Endothelial cell (in vitro differentiated cells): ENCODE data around the gene RCN2. TPM values are rescaled to one million over a fixed set of nuclear protein-coding genes. Genes with fewer than 3 reads are reported as not detected.

Source experiments
- DNase-seq: peaks from one replicate; pipeline ENCODE4 v3.0.0; 2021; ENCODE audit warnings: low spot score
- H3K27ac Mint-ChIP-seq: one replicate; pipeline ENCODE4 v1.8.0; 2021; ENCODE audit warnings: mixed read lengths, inconsistent platforms; ENCODE audit not compliant: unreplicated experiment
- H3K27me3 Mint-ChIP-seq: one replicate; pipeline ENCODE4 v1.8.0; 2021; ENCODE audit warnings: mild to moderate bottlenecking, moderate library complexity, mixed read lengths, inconsistent platforms; ENCODE audit not compliant: unreplicated experiment
- H3K36me3 Mint-ChIP-seq: one replicate; pipeline ENCODE4 v1.8.0; 2021; ENCODE audit warnings: mild to moderate bottlenecking, low read depth, mixed read lengths, inconsistent platforms; ENCODE audit not compliant: unreplicated experiment
- H3K4me1 Mint-ChIP-seq: one replicate; pipeline ENCODE4 v1.8.0; 2021; ENCODE audit warnings: mild to moderate bottlenecking, mixed read lengths, inconsistent platforms; ENCODE audit not compliant: unreplicated experiment
- H3K4me3 Mint-ChIP-seq: one replicate; pipeline ENCODE4 v1.8.0; 2021; ENCODE audit warnings: mild to moderate bottlenecking, mixed read lengths, inconsistent platforms; ENCODE audit not compliant: unreplicated experiment
- H3K9me3 Mint-ChIP-seq: one replicate; pipeline ENCODE4 v1.8.0; 2021; ENCODE audit warnings: mixed read lengths, inconsistent platforms; ENCODE audit not compliant: unreplicated experiment
- CTCF ChIP-seq: fragments of 200-600 bp; sonication (generic); IDR thresholded peaks from one replicate; pipeline ENCODE4 v1.5.0; 2021; ENCODE audit warnings: antibody characterized with exemption; ENCODE audit not compliant: unreplicated experiment
- total RNA-seq: library from RNA; stranded (reverse); fragmentation: NEBNext Ultra II Directional; extraction: Animal tissue kit (Norgen Biotek cat#: 25700); gene quantifications from one replicate; pipeline ENCODE4 v1.2.1, GENCODE V29; 2021; ENCODE audit not compliant: unreplicated experiment

Gene RCN2
- total RNA-seq, 1 donor from 2014 or later = 76.1 TPM

- no peak overlapping the region for H3K27ac Mint-ChIP-seq
- no peak for TF ChIP-seq CTCF
- peaks cover 7% of the 10 kb centered on the region for H3K27me3 Mint-ChIP-seq
- peaks cover 26% of the 10 kb centered on the region for H3K4me1 Mint-ChIP-seq
- no peaks in the 10 kb centered on the region for H3K36me3 Mint-ChIP-seq
- no peak overlapping the region for H3K4me3 Mint-ChIP-seq
- no peaks in the 10 kb centered on the region for H3K9me3 Mint-ChIP-seq
- DNase-seq = no peak
Observed at GRCh38 chr15:76967067-76967466, 35.5 kb downstream of the RCN2 start.

DNA sequence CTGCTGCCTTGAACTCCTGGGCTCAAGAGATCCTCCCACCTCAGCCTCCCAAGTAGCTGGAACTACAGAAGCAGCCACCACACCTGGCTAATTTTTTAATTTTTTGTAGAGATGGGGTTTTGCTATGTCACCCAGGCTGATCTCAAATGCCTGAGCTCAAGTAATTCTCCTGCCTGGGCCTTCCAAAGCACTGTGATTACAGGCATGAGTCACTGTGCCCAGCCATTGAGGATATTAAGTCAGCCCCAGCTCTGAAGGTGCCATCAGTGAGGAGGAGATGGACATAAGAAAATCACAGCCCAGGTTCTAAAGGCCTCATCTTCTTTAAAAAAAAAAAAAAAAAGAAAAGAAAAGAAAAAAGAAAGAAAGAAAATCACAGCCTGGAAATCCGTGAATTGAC, 36.8 kb downstream of the RCN2 start:
- Mint-ChIP-seq H3K27ac (no peak overlapping the region), H3K4me3 (no peak overlapping the region), H3K36me3 (no peaks in the 10 kb centered on the region), H3K27me3 (peaks cover 4% of the 10 kb centered on the region), H3K9me3 (no peaks in the 10 kb centered on the region), H3K4me1 (peaks cover 26% of the 10 kb centered on the region)
- DNase-seq = no peak
- TF ChIP-seq CTCF = no peak

DNA sequence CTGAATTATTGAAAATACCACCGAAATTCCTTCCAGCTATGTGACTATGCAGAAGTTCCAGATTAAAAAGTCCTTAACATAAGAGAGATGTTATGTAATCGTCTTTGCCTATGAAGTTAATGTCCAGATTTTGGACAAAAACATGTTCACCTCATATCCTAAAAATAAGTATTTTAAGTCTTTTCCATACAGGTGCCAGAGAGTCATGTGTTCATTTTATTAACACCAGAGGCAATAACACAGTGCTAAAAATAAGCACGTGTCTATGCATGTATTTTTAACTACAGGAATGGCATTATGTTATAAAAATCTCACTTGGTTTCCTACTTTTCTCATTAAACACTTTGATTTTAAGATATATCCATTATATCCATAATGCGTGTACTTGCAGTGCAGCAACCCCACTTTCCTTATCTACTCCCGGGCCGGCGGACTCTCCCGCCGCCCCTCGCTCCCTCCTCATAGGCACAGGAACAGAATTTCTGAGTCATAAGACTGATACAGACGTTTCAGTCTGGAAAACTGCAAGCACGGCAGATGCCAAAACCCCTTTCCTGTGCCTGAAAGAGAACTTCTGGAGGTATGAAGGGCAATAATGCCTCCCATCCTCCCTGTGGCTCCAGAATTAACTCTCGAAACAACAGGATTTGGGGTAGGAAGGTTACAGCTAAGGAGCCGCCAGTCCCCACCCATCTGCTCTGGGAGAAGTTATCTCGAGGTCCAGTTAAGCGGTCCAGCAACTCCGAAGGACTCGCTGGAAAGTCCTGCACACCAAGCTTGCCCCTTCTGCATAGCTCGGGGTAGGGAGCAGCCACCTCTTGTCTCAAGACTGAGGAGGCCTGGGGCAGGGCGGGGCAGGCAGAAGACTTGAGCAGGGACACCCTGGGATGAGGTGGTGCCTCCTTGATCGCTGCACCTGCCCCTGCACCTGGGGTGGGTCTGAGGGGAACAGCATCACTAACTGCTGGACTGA, 41.1 kb downstream of the RCN2 start:
- Mint-ChIP-seq H3K27ac (no peak overlapping the region), H3K9me3 (no peaks in the 10 kb centered on the region), H3K27me3 (no peaks in the 10 kb centered on the region), H3K36me3 (no peaks in the 10 kb centered on the region), H3K4me1 (no peaks in the 10 kb centered on the region), H3K4me3 (no peak overlapping the region)
- no peak for DNase-seq
- TF ChIP-seq CTCF = no peak

- Mint-ChIP-seq H3K36me3 (no peaks in the 10 kb centered on the region), H3K27ac (no peak overlapping the region), H3K4me1 (no peaks in the 10 kb centered on the region), H3K9me3 (no peaks in the 10 kb centered on the region), H3K4me3 (no peak overlapping the region), H3K27me3 (no peaks in the 10 kb centered on the region)
- peak; percentile 74 for DNase-seq
- TF ChIP-seq CTCF = peak; percentile 66
Observed at GRCh38 chr15:76973362-76973743, 41.8 kb downstream of the RCN2 start.

DNA sequence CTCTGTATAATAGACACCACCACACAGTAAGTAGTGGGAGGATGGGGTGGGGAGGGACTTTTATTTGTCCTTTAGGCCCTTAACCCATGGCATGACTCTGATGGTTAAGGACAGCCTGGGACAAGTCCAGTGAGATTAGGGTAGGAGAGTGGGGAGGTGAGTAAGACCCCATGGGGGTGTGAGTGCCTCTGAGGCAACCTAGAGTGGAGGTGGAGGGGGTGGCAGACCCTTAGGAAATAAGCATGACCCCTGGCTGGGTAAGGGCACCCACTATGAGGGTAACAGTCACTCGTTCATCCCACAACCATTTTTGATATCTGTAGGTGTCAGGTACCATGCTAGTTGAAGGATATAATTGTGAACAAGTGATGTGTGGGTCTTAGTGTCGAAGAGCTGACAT, 42.4 kb downstream of the RCN2 start:
- no peak for TF ChIP-seq CTCF
- Mint-ChIP-seq H3K27me3 (no peaks in the 10 kb centered on the region), H3K4me3 (no peak overlapping the region), H3K36me3 (no peaks in the 10 kb centered on the region), H3K9me3 (no peaks in the 10 kb centered on the region), H3K27ac (no peak overlapping the region), H3K4me1 (no peaks in the 10 kb centered on the region)
- no peak for DNase-seq
